Subcutaneous abdominal adipose tissue (tissue), 5 donors: ENCODE measurements around the gene NFASC.

Experiments used
- H3K27ac ChIP-seq: one replicate; pipeline ENCODE4 v1.7.0; 2013; ENCODE audit warnings: low read depth, mild to moderate bottlenecking, inconsistent platforms, low read length, moderate library complexity
- H3K27me3 ChIP-seq, 5 donors: one replicate each; pipeline ENCODE4 v1.7.0; 2013; ENCODE audit warnings: low read length in 5 of 5, inconsistent platforms in 1 of 5; ENCODE audit not compliant: control insufficient read depth in 5 of 5, insufficient read depth in 4 of 5
- H3K36me3 ChIP-seq, 5 donors: one replicate each; pipeline ENCODE4 v1.7.0; 2013; ENCODE audit warnings: low read length in 5 of 5; ENCODE audit not compliant: control insufficient read depth in 5 of 5, insufficient read depth in 5 of 5
- H3K4me1 ChIP-seq, 5 donors: one replicate each; pipeline ENCODE4 v1.7.0; 2013; ENCODE audit warnings: low read length in 5 of 5, mild to moderate bottlenecking in 3 of 5, moderate library complexity in 1 of 5; ENCODE audit not compliant: control insufficient read depth in 5 of 5, insufficient read depth in 5 of 5
- H3K4me3 ChIP-seq, 5 donors: one replicate each; pipeline ENCODE4 v1.7.0; 2013; ENCODE audit warnings: low read length in 5 of 5, low read depth in 1 of 5
- H3K9ac ChIP-seq, 5 donors: one replicate each; pipeline ENCODE4 v1.7.0; 2013; ENCODE audit warnings: low read length in 5 of 5, mild to moderate bottlenecking in 4 of 5, moderate library complexity in 3 of 5
- H3K9me3 ChIP-seq, 5 donors: one replicate each; pipeline ENCODE4 v1.7.0; 2013; ENCODE audit warnings: low read length in 5 of 5; ENCODE audit not compliant: control insufficient read depth in 5 of 5
- donor health status: healthy.
- donor health status: healthy.
- donor health status: healthy.
- donor health status: healthy.
- donor health status: healthy.

NFASC gene

DNA sequence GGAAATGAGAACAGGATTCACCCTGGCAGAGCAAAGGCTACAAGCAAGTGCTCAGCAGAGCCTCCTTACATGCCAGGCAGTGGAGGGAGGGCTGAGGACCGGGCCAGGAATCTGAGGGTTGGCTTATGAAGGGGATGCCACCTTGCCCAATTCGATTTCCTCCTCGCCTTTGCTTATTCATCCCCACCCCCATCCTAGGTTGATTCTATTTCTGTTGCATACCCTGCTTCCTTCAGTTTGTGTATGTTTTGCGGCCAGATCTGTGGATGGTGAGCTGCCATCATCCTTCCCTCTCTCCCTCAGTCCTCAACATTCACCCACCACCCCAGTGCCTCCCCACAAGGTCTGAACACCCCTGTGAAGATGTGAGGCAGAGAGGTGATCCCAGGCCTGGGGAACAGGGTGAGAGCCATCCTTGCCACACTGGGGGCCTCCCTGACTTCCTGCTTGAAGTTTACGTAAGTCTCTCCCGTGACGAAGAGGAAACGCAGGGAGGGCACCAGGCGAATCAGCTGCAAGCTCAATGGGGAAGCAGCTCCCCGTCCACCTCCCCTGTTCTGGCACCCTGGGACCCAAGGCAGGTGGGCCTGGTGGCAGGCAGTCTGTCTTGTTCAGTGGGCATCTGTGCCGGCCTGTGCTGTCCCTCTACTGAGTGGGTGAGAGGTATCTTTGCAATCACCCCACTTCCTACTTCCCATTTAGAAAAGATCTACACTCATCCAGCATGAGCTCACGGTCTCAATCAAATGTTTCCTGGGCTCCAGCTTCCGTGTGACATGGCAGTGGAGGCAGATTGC lies 121.7 kb downstream of the NFASC start:
- H3K36me3 ChIP-seq = no peaks in the 10 kb centered on the region
- peak overlapping the region in 1 of 5 donors; percentile 4 for H3K9ac ChIP-seq
- peaks cover 0 to 4% (median under 1%) of the 10 kb centered on the region in 5 donors for H3K4me1 ChIP-seq
- H3K4me3 ChIP-seq = no peak overlapping the region
- no peak overlapping the region for H3K27ac ChIP-seq
- no peaks in the 10 kb centered on the region for H3K9me3 ChIP-seq
- H3K27me3 ChIP-seq = peaks cover 0 to 5% (median 3%) of the 10 kb centered on the region in 5 donors

DNA sequence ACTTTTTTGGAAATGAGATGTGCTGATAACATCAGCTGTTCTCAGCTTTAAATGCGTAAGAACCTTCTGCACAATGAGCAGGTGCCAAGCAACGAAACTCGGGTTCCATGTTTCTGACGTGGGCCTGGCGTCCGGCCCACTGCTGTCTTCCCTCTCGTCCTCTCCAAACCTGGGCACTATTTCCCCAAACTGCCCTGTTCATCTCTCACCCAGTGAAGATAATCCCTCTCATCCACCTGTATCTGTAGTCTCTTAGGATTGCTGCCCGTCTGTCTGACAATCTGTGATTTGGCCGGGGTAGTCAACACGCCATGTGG lies 122.3 kb downstream of the NFASC start:
- H3K27me3 ChIP-seq = peaks cover 0 to 5% (median 3%) of the 10 kb centered on the region in 5 donors
- no peaks in the 10 kb centered on the region for H3K9me3 ChIP-seq
- H3K27ac ChIP-seq = no peak overlapping the region
- no peaks in the 10 kb centered on the region for H3K36me3 ChIP-seq
- H3K4me1 ChIP-seq = peaks cover 1 to 9% (median 5%) of the 10 kb centered on the region in 5 donors
- H3K9ac ChIP-seq = no peak overlapping the region
- no peak overlapping the region for H3K4me3 ChIP-seq

DNA sequence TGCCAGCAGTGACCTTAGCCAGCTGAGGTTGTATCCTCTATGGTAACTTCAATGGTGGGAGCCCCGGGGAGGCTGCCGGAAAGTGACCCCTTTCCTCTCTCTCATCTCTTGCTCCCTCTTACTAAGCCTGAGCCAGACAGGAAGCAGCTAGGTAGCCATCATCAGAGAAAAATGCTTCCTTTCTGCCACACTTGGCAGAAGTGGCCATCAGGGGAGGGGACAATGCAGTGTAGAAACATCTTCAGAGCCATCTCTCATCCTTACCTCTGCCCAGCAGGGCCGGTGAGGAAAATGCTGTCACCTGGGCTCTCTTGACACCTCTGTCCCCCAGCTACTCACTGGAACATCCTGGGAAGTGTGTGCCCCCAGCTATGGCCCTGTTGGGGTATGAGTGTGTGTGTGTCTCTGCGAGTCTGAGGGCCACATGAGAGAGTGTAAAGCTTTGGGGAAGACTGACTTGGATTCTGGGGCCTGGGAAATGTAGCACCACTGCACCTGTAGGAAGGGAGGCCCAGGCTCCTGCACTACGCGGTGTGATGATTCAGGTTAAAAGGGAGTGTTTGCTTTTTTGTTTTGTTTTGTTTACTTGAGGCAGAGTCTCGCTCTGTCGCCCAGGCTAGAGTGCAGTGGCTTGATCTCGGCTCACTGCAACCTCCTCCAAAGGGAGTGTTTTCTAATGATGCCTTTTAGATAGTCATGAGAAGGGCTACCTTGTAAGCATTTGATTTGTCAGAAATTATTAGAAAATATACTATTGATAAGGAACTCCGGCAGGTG lies 123.6 kb downstream of the NFASC start:
- Histone ChIP-seq H3K9me3 (no peaks in the 10 kb centered on the region), H3K9ac (no peak overlapping the region), H3K27ac (no peak overlapping the region), H3K4me3 (no peak overlapping the region), H3K36me3 (no peaks in the 10 kb centered on the region), H3K27me3 (peaks cover 0 to 5% (median 3%) of the 10 kb centered on the region in 5 donors), H3K4me1 (peaks cover 2 to 10% (median 7%) of the 10 kb centered on the region in 5 donors)

DNA sequence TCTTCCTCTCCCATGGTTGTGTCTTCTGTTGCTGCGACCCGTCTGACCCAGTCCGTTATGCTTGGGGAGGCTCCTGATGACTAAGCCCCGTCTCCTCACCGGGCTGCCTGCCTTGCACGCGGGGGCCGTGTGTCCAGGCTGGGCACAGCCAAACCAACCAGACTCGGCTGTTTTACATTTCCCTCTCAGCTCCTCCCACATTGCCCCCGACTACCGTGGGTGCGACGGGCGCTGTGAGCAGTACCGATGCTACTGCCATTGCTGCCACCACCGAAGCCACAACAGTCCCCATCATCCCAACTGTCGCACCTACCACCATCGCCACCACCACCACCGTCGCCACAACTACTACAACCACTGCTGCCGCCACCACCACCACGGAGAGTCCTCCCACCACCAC lies 126.3 kb downstream of the NFASC start:
- no peak overlapping the region for H3K4me3 ChIP-seq
- peaks cover 0 to 7% (median 0%) of the 10 kb centered on the region in 5 donors for H3K27me3 ChIP-seq
- no peak overlapping the region for H3K9ac ChIP-seq
- no peaks in the 10 kb centered on the region for H3K9me3 ChIP-seq
- peaks cover 2 to 10% (median 7%) of the 10 kb centered on the region in 5 donors for H3K4me1 ChIP-seq
- H3K36me3 ChIP-seq = no peaks in the 10 kb centered on the region
- H3K27ac ChIP-seq = no peak overlapping the region

DNA sequence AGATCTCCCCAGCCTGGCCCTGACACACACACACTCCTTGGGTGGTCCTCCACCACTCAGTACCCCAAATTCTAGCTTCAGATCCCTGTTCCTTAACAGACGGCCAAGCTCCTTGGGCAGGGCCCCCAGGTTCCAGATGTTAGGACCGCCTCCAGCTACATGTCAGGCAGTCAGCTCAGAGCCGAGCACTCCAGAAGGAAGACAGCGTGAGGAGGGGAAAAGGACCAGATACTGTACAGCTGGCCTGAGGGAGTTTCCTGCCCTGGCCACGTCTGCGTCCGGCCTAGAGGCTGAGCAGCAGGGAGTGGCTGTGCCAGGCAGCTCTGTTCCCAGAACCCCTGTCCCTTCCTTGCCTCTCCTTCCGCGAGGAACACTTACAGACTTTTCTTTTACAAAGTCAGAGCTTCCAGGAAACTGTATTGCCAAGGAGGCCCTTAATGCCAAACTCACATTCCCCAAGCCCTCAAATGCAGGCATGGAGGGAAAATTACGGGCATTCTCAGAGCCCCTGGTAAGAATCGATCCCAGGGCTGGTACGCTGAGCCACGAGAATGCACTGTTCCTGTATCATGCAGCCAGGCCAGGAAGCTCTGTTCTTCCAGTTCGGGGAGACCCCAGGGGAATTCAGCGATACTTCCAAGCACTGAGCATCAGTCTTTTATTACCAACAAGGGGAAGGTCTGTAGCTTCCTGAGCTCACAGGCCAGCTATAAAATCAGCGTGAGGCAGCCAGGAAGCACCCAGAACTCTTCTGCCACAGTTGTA lies 127.1 kb downstream of the NFASC start:
- Histone ChIP-seq H3K27me3 (peaks cover 0 to 3% (median 0%) of the 10 kb centered on the region in 5 donors), H3K9me3 (no peaks in the 10 kb centered on the region), H3K36me3 (no peaks in the 10 kb centered on the region), H3K4me1 (peaks cover 2 to 12% (median 9%) of the 10 kb centered on the region in 5 donors), H3K27ac (no peak overlapping the region), H3K9ac (peak overlapping the region in 1 of 5 donors; percentile 4), H3K4me3 (no peak overlapping the region)

DNA sequence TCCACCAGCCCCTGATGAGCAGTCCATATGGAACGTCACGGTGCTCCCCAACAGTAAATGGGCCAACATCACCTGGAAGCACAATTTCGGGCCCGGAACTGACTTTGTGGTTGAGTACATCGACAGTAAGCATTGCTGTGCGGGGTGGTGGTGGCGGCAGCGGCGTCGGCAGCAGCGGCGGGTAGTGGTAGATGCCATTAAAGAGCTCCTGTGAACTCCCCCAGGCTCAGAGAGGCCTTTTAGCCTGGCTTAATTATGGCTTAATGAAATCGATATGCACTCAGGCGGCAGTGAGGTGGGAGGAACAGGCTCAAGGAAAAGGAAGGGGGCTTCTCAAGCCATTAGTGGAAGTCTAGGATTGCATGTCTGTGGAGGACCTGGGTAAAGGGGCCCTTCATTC lies 130.5 kb downstream of the NFASC start:
- Histone ChIP-seq H3K9ac (no peak overlapping the region), H3K4me1 (peaks cover 0 to 28% (median 25%) of the 10 kb centered on the region in 5 donors), H3K36me3 (no peaks in the 10 kb centered on the region), H3K9me3 (no peaks in the 10 kb centered on the region), H3K4me3 (no peak overlapping the region), H3K27ac (no peak overlapping the region), H3K27me3 (peaks cover 0 to 3% (median 0%) of the 10 kb centered on the region in 5 donors)

DNA sequence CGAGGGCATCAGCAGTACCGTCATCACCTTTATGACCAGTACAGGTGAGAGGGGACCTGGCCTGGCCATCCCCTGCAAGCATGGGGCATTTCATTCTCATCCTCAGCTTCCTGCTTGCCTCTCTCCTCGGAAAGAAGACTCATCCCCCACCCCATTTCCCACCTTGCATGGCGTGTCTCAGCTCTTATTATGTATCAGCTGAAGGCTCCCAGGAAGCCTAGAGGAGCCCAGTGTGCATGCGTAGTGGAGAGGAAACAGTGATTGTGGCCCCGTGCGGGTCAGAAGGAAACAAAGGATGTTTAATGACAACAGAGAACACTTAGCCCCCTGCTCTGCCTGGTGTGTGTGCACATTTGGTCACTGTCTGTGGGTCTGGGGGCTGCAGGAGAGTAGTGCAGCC lies 132.0 kb downstream of the NFASC start:
- Histone ChIP-seq H3K4me1 (peaks cover 0 to 24% (median 20%) of the 10 kb centered on the region in 5 donors), H3K27ac (no peak overlapping the region), H3K27me3 (peaks cover 0 to 3% (median 0%) of the 10 kb centered on the region in 5 donors), H3K4me3 (no peak overlapping the region), H3K9ac (no peak overlapping the region), H3K9me3 (no peaks in the 10 kb centered on the region), H3K36me3 (no peaks in the 10 kb centered on the region)

DNA sequence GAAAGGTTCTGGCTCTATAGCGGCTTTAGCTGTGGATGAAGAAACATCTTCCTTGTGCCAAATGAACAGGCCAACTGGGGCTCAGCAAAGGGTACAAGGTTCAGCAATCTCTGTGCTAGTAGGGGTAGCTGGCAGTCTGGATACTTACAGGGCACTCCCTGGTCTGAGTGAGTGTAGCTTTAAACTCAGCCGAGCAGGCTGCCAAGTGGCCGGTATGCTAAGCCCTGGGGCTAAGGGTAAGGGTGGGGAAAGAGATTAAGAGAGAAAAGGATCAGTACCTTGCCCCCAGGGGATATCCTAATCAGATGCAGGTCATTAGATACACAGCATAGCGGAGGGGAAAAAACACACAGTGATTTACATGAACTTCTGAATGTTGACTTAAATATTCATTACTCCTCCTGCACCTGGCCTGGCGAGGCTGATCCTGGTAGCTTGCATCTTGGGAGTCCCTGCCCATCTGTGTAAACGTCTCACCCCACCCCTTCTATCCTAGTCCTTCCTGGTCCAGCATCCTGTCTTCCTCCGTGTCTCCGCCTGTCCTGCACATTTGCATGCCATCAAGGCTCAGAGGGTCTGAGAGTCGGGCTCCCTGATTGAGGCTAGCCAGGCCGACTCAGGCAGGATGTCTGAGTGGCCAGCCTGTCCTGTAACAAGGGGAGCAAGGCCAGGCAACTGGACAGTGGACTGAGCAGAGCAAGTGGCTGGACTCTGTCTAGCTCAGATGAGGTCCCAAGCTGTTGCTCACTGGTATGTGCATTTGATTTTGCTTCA lies 132.9 kb downstream of the NFASC start:
- peaks cover 0 to 3% (median 0%) of the 10 kb centered on the region in 5 donors for H3K27me3 ChIP-seq
- no peaks in the 10 kb centered on the region for H3K36me3 ChIP-seq
- H3K4me3 ChIP-seq = no peak overlapping the region

DNA sequence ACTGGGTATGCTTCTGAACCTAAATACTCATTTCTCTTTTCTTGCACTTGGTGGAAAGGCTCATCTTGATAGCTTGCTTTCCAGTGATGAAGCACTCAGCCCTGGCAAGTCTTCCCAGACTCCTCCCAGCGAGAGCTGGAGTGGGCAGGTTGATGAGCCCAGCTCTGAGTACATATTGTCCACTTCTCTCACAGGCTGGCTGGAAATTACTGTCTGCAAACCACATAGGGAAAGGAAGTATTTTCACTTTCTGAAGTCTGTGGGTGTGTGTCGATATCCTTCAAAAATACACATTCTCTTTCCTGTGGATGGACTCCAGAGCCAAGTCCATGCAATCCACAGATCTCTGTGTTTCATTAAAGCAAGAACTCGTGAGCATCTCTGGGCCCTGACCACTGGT lies 133.7 kb downstream of the NFASC start:
- Histone ChIP-seq H3K27ac (no peak overlapping the region), H3K4me1 (peaks cover 0 to 20% (median 17%) of the 10 kb centered on the region in 5 donors), H3K9me3 (no peaks in the 10 kb centered on the region), H3K36me3 (no peaks in the 10 kb centered on the region), H3K4me3 (no peak overlapping the region), H3K9ac (no peak overlapping the region), H3K27me3 (peaks cover 0 to 3% (median 0%) of the 10 kb centered on the region in 5 donors)

More for the DNA sequence above, 132.9 kb downstream of the NFASC start:
- Histone ChIP-seq H3K9me3 (no peaks in the 10 kb centered on the region), H3K27ac (no peak overlapping the region), H3K4me1 (peaks cover 0 to 20% (median 17%) of the 10 kb centered on the region in 5 donors), H3K9ac (no peak overlapping the region)
